Measurements from ENCODE around the gene CMC1. TPM values are rescaled to one million over a fixed set of nuclear protein-coding genes. Genes with fewer than 3 reads are reported as not detected.

CMC1 gene
- total and polyA plus RNA-seq, 2 donors from 2014 or later, result 20.0 to 71.0 TPM

- no peak for FAIRE-seq
These were observed 37.5 kb downstream of the CMC1 start for GRCh38 chr3:28278918-28279317.

GRCh38 chr3:28279770-28280169 lies 38.4 kb downstream of the CMC1 start:
- Histone ChIP-seq H3K4me3 (ENCODE audit: low read length in 3 of 3) (no peak overlapping the region), H3K9ac (ENCODE audit: low read length in 3 of 3) (no peak overlapping the region), H3K36me3 (ENCODE audit: control insufficient read depth in 2 of 3, insufficient read depth in 3 of 3, low read length in 3 of 3) (no peaks in the 10 kb centered on the region), H3K27me3 (ENCODE audit: control insufficient read depth, insufficient read depth, low read length) (no peaks in the 10 kb centered on the region), H3K4me1 (ENCODE audit: control insufficient read depth in 2 of 3, insufficient read depth in 2 of 3, low read depth in 1 of 3, low read length in 3 of 3) (peaks cover 0 to 2% (median 0%) of the 10 kb centered on the region in 3 donors), H3K9me3 (ENCODE audit: control insufficient read depth in 2 of 3, insufficient read depth in 1 of 3, low read length in 3 of 3) (no peaks in the 10 kb centered on the region), H3K27ac (ENCODE audit: low read depth in 2 of 2, low read length in 2 of 2) (no peak overlapping the region)
- DNase-seq, result no peak
- no peak for TF ChIP-seq CTCF (IDR thresholded peaks at IDR 0.05; ENCODE audit: borderline replicate concordance, extremely low read depth, insufficient read depth)
- FAIRE-seq, result no peak
- intact Hi-C loops (cut with DNase I), result no loop called here

More at GRCh38 chr3:28278918-28279317, 37.5 kb downstream of the CMC1 start:
- no peak overlapping the region for H3K27ac ChIP-seq (ENCODE audit: low read depth in 2 of 2, low read length in 2 of 2)
- no peak for DNase-seq
- H3K4me1 ChIP-seq (ENCODE audit: control insufficient read depth in 2 of 3, insufficient read depth in 2 of 3, low read depth in 1 of 3, low read length in 3 of 3), result peaks cover 0 to 2% (median 0%) of the 10 kb centered on the region in 3 donors
- H3K36me3 ChIP-seq (ENCODE audit: control insufficient read depth in 2 of 3, insufficient read depth in 3 of 3, low read length in 3 of 3), result peaks cover 0 to under 1% (median 0%) of the 10 kb centered on the region in 3 donors
- no peaks in the 10 kb centered on the region for H3K9me3 ChIP-seq (ENCODE audit: control insufficient read depth in 2 of 3, insufficient read depth in 1 of 3, low read length in 3 of 3)
- H3K9ac ChIP-seq (ENCODE audit: low read length in 3 of 3), result no peak overlapping the region
- intact Hi-C loops (cut with DNase I), result no loop called here
- no peak for TF ChIP-seq CTCF (IDR thresholded peaks at IDR 0.05; ENCODE audit: borderline replicate concordance, extremely low read depth, insufficient read depth)
- H3K4me3 ChIP-seq (ENCODE audit: low read length in 3 of 3), result no peak overlapping the region
- no peaks in the 10 kb centered on the region for H3K27me3 ChIP-seq (ENCODE audit: control insufficient read depth, insufficient read depth, low read length)

- no peaks in the 10 kb centered on the region for H3K36me3 ChIP-seq (ENCODE audit: control insufficient read depth in 2 of 3, insufficient read depth in 3 of 3, low read length in 3 of 3)
- no peak for DNase-seq
- H3K4me1 ChIP-seq (ENCODE audit: control insufficient read depth in 2 of 3, insufficient read depth in 2 of 3, low read depth in 1 of 3, low read length in 3 of 3), result peaks cover 0 to 2% (median 0%) of the 10 kb centered on the region in 3 donors
- no peaks in the 10 kb centered on the region for H3K9me3 ChIP-seq (ENCODE audit: control insufficient read depth in 2 of 3, insufficient read depth in 1 of 3, low read length in 3 of 3)
- H3K27ac ChIP-seq (ENCODE audit: low read depth in 2 of 2, low read length in 2 of 2), result no peak overlapping the region
- no peak overlapping the region for H3K9ac ChIP-seq (ENCODE audit: low read length in 3 of 3)
- no peaks in the 10 kb centered on the region for H3K27me3 ChIP-seq (ENCODE audit: control insufficient read depth, insufficient read depth, low read length)
- no peak for TF ChIP-seq CTCF (IDR thresholded peaks at IDR 0.05; ENCODE audit: borderline replicate concordance, extremely low read depth, insufficient read depth)
- H3K4me3 ChIP-seq (ENCODE audit: low read length in 3 of 3), result no peak overlapping the region
- no peak for FAIRE-seq
- intact Hi-C loops (cut with DNase I), result no loop called here
These were observed 39.4 kb downstream of the CMC1 start for GRCh38 chr3:28280781-28281180.

GRCh38 chr3:28286595-28286994 lies 45.2 kb downstream of the CMC1 start:
- peaks cover 0 to 4% (median 0%) of the 10 kb centered on the region in 3 donors for H3K9me3 ChIP-seq (ENCODE audit: control insufficient read depth in 2 of 3, insufficient read depth in 1 of 3, low read length in 3 of 3)
- peak; percentile 62 for TF ChIP-seq CTCF (IDR thresholded peaks at IDR 0.05; ENCODE audit: borderline replicate concordance, extremely low read depth, insufficient read depth)
- H3K9ac ChIP-seq (ENCODE audit: low read length in 3 of 3), result no peak overlapping the region
- H3K4me3 ChIP-seq (ENCODE audit: low read length in 3 of 3), result no peak overlapping the region
- DNase-seq (peak in 2 of 5 donors; percentile 41 to 62), FAIRE-seq (peak; percentile 94)
- peaks cover 0 to 3% (median 0%) of the 10 kb centered on the region in 3 donors for H3K36me3 ChIP-seq (ENCODE audit: control insufficient read depth in 2 of 3, insufficient read depth in 3 of 3, low read length in 3 of 3)
- peaks cover 0 to 2% (median 0%) of the 10 kb centered on the region in 3 donors for H3K4me1 ChIP-seq (ENCODE audit: control insufficient read depth in 2 of 3, insufficient read depth in 2 of 3, low read depth in 1 of 3, low read length in 3 of 3)
- no peaks in the 10 kb centered on the region for H3K27me3 ChIP-seq (ENCODE audit: control insufficient read depth, insufficient read depth, low read length)
- H3K27ac ChIP-seq (ENCODE audit: low read depth in 2 of 2, low read length in 2 of 2), result no peak overlapping the region
- intact Hi-C loops (cut with DNase I), result no loop called here

Measured in kidney (tissue), 14 donors.